Fibroblast of mammary gland (primary cell): Measurements from ENCODE around the gene PRMT3.
"Not testable (repeated sequence)": the region's sequence is repeated elsewhere in the genome, so short reads cannot be mapped to it uniquely, and the experiment has no call there.

ENCODE experiments used
- DNase-seq: peaks from one replicate; pipeline ENCODE4 v3.0.0-alpha.2; 2010; ENCODE audit warnings: low read depth
- H3K4me3 ChIP-seq: 2 replicates; pipeline ENCODE4 v1.5.1; 2011; ENCODE audit warnings: low read depth, mild to moderate bottlenecking, low read length, moderate library complexity; ENCODE audit not compliant: control insufficient read depth
- CTCF ChIP-seq: conservative IDR thresholded peaks from 2 replicates; pipeline ENCODE4 v1.5.1; 2011; ENCODE audit warnings: low read depth, low read length, inconsistent platforms; ENCODE audit not compliant: control insufficient read depth, insufficient read depth

PRMT3 gene

GRCh38 chr11:20477418-20478090, 90.0 kb downstream of the PRMT3 start:
- H3K4me3 ChIP-seq: no peak overlapping the region
- TF ChIP-seq CTCF: no peak
- no peak for DNase-seq

GRCh38 chr11:20479513-20479912, 92.0 kb downstream of the PRMT3 start:
- TF ChIP-seq CTCF: no peak
- DNase-seq: no peak
- H3K4me3 ChIP-seq: no peak overlapping the region

- no peak for TF ChIP-seq CTCF
- DNase-seq: no peak
- H3K4me3 ChIP-seq: no peak overlapping the region
These were observed 96.4 kb downstream of the PRMT3 start for GRCh38 chr11:20483931-20484330.

GRCh38 chr11:20484416-20484815, 96.9 kb downstream of the PRMT3 start:
- H3K4me3 ChIP-seq, DNase-seq: not testable (repeated sequence)

- no peak overlapping the region for H3K4me3 ChIP-seq
- TF ChIP-seq CTCF: no peak
- DNase-seq: no peak
These were observed 100.8 kb downstream of the PRMT3 start for GRCh38 chr11:20488352-20488751.

- no peak overlapping the region for H3K4me3 ChIP-seq
- no peak for TF ChIP-seq CTCF
- DNase-seq: no peak
These were observed 102.4 kb downstream of the PRMT3 start for GRCh38 chr11:20489948-20490347.

GRCh38 chr11:20493340-20493739, 105.8 kb downstream of the PRMT3 start:
- no peak for TF ChIP-seq CTCF
- no peak overlapping the region for H3K4me3 ChIP-seq
- no peak for DNase-seq
